Mesenteric fat pad (tissue), 1 donor: Measurements from ENCODE around the gene GJA3. TPM values are rescaled to one million over a fixed set of nuclear protein-coding genes. Genes with fewer than 3 reads are reported as not detected.

Source experiments
- DNase-seq: peaks from one replicate; pipeline ENCODE4 v3.0.0-alpha.2; 2020; ENCODE audit warnings: low spot score
- total RNA-seq: library from RNA; stranded (reverse); fragmentation: NEBNext Ultra II Directional; extraction: Animal tissue kit (Norgen Biotek cat#: 25700); gene quantifications from one replicate; pipeline ENCODE4 v1.2.1, GENCODE V29; 2021
- donor health status: DM: yes; HTN: yes; CAD: no.

The GJA3 gene
- total RNA-seq, 1 donor from 2014 or later: 0.06 TPM

- DNase-seq: no peak
These were observed 66.9 kb downstream of the GJA3 start for GRCh38 chr13:20093951-20094350.

- DNase-seq: no peak
These were observed 70.5 kb downstream of the GJA3 start for GRCh38 chr13:20090349-20090748.

Other genes with a start within 250 kb of the GJA3 start
- 74.2 TPM for gene ZMYM2, start 202.3 kb downstream of the GJA3 start, total RNA-seq
- 0.26 TPM for gene GJB2, start 31.9 kb upstream of the GJA3 start, total RNA-seq
- gene GJB6, start 71.3 kb upstream of the GJA3 start, total RNA-seq: not detected